GM06990 (cell line): ENCODE data around the gene ARHGAP45.

Experiments used
- DNase-seq: peaks from one replicate; pipeline ENCODE4 v3.0.0-alpha.2; 2011; ENCODE audit not compliant: insufficient read length; ENCODE audit errors: extremely low read depth
- H3K27me3 ChIP-seq: replicated peaks from 2 replicates; pipeline ENCODE4 v1.6.0; 2011; ENCODE audit warnings: low read length; ENCODE audit not compliant: control insufficient read depth, insufficient read depth
- H3K36me3 ChIP-seq: 2 replicates; pipeline ENCODE4 v1.5.1; 2011; ENCODE audit warnings: low read length; ENCODE audit not compliant: control insufficient read depth, insufficient read depth
- H3K4me3 ChIP-seq: replicated peaks from 2 replicates; pipeline ENCODE4 v1.5.1; 2011; ENCODE audit warnings: low read depth, mild to moderate bottlenecking, control low read depth, low read length
- TF ChIP-seq, protein P1 (sequence below): IDR thresholded peaks from 2 replicates; pipeline ENCODE4 v1.5.1; 2011; ENCODE audit warnings: low read length, control low read depth, mild to moderate bottlenecking, inconsistent platforms; ENCODE audit not compliant: insufficient read depth, poor library complexity, severe bottlenecking

The ARHGAP45 gene

DNA sequence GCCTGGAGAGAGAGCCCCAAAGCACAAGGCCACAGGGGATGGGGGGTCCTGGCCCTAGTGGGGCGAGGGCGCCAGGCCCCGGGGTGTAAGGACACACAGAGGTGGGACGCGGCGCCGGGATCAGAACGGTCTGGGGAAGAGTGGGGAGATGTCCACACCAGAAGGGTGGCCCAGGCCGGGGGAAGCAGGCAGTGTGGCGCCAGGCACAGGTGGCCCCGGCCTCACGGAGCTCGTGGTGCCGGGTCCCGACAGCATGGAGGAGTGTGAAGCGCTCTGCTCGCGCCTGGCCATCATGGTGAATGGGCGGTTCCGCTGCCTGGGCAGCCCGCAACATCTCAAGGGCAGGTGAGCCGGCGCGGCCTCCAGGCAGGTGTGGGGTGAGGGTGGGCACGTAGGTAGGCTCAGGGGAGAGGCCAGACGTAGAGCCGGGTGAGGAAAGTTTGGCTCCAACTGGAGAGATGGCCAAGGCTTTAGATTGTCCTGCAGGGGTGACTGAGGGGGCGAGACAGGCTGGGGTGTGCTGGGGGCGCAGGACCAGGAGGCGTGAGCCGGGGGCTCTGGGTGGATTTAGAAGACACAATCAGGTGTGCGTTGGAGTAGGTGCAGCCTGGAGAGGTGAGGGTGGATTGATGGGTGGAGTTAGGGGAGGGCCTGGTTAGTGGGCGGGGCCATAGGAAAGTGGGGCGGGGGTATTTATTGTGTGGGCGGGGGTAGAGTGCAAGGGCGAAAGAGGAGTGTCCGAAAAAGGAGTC lies 2.9 kb upstream of the ARHGAP45 start:
- no peak for DNase-seq
- H3K27me3 ChIP-seq, result no peaks in the 10 kb centered on the region
- TF ChIP-seq, protein P1, sequence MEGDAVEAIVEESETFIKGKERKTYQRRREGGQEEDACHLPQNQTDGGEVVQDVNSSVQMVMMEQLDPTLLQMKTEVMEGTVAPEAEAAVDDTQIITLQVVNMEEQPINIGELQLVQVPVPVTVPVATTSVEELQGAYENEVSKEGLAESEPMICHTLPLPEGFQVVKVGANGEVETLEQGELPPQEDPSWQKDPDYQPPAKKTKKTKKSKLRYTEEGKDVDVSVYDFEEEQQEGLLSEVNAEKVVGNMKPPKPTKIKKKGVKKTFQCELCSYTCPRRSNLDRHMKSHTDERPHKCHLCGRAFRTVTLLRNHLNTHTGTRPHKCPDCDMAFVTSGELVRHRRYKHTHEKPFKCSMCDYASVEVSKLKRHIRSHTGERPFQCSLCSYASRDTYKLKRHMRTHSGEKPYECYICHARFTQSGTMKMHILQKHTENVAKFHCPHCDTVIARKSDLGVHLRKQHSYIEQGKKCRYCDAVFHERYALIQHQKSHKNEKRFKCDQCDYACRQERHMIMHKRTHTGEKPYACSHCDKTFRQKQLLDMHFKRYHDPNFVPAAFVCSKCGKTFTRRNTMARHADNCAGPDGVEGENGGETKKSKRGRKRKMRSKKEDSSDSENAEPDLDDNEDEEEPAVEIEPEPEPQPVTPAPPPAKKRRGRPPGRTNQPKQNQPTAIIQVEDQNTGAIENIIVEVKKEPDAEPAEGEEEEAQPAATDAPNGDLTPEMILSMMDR, result no peak
- H3K4me3 ChIP-seq, result no peak overlapping the region
- no peaks in the 10 kb centered on the region; the same call in none of the 2 replicates for H3K36me3 ChIP-seq

DNA sequence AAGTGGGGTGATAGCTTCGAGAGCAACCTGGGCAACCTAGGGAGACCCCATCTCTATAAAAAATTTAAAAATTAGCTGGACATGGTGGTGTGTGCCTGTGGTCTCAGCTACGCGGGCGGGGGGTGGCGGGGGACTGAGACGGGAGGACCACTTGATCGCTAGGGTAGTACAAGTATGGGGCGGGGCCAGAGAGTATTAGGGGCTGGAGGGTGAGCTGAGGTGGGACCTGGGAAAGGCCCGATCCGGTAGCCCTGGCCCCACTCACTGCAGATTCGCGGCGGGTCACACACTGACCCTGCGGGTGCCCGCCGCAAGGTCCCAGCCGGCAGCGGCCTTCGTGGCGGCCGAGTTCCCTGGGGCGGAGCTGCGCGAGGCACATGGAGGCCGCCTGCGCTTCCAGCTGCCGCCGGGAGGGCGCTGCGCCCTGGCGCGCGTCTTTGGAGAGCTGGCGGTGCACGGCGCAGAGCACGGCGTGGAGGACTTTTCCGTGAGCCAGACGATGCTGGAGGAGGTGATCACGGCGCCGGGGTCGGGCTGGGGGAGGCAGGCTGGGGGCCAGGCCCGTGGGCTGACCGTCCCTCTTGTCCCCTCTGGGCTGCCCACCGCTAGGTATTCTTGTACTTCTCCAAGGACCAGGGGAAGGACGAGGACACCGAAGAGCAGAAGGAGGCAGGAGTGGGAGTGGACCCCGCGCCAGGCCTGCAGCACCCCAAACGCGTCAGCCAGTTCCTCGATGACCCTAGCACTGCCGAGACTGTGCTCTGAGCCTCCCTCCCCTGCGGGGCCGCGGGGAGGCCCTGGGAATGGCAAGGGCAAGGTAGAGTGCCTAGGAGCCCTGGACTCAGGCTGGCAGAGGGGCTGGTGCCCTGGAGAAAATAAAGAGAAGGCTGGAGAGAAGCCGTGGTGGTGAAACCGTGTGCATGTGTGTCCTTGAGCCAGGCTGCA lies 2.0 kb upstream of the ARHGAP45 start:
- no peak overlapping the region for H3K4me3 ChIP-seq
- peak; percentile 86 for DNase-seq
- TF ChIP-seq, protein P1, result peak; percentile 77
- H3K27me3 ChIP-seq, result no peaks in the 10 kb centered on the region
- no peaks in the 10 kb centered on the region; the same call in none of the 2 replicates for H3K36me3 ChIP-seq

DNA sequence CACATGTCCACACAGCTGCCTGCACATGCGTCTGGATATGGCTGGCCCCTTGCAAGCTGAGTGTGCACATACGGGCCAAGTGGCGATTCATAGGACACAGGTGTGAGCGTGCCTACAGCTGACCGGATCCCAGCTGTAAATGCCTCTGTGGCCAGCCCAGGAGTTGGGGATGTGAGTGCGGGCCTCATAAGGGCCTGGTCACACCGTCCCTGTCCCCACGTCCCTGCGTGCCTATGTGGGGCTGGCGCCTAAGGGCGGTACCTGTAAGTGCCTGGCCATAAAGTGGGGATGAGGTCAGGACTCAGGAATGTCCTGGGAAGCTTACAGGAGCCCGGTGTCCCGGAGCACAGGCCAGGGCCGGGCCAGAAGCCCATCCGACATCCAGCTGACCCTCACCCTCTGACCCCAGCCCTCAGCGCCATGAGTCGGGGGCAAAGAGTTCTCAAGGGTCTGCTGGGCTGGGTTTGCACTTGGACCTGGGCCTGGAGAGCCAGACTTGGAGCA lies 1.3 kb upstream of the ARHGAP45 start:
- H3K27me3 ChIP-seq, result no peaks in the 10 kb centered on the region
- no peak overlapping the region for H3K4me3 ChIP-seq
- DNase-seq, result no peak
- TF ChIP-seq, protein P1, result no peak
- H3K36me3 ChIP-seq, result no peaks in the 10 kb centered on the region; the same call in none of the 2 replicates

DNA sequence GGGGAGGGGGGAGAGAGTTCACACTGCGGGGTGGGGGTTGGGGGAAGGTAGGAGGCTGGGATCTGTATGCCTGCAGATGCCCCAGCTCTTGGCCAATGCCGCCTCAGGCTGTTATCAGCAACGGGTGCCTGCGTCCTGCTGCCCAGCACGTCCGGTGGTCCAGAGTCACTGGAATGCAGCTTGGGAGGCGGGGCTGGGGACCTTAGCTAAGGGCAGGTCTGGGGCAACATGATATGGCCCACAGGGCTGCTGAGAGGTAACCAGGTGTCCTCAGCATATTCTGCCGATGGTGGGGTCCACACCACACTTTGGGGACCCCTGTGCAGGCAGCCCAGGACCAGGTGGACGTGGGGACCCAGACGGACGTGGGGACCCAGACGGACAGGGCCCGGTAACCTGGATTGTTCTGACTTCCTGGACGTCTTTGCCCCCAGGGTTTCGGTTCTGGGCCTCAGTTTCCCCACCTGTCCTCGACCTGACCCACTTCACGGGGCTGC lies 668 bp upstream of the ARHGAP45 start:
- Histone ChIP-seq H3K4me3 (peak overlapping the region; percentile 89), H3K36me3 (peaks cover 3% of the 10 kb centered on the region), H3K27me3 (no peaks in the 10 kb centered on the region)
- no peak for DNase-seq
- TF ChIP-seq, protein P1, result no peak

DNA sequence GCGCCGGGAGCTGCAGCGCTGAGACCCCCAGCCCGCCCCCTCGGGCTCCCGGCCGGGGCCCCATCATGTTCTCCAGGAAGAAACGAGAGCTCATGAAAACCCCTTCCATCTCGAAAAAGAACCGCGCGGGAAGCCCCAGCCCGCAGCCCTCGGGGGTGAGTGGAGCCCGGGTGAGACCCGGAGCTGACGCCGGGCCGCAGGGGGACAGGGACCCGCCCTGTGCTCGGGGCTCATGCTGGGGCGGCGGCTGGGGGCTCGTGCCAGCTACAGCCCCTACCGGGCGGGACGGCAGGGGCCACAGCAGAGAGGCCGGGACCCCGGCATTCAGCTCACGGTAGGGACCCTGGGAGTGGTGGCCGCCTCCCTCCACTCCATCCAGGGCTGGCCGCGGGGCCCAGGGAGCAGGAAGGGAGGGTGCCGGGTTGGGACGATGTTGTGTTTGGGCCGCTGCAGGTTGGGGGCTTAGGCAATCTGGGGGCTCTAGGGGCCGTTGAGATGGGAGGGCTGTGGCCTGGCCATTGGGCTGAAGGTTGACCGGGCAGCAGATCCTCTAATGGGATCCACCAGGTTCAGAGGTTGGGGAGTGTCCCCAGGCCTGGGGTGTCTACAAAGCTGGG lies 482 bp downstream of the ARHGAP45 start:
- TF ChIP-seq, protein P1, result no peak
- DNase-seq, result no peak
- Histone ChIP-seq H3K4me3 (peak overlapping the region; percentile 89), H3K27me3 (no peaks in the 10 kb centered on the region), H3K36me3 (peaks cover 7% of the 10 kb centered on the region)
